Measurements from ENCODE around the gene CCDC85C. TPM values are rescaled to one million over a fixed set of nuclear protein-coding genes. Genes with fewer than 3 reads are reported as not detected.
A peak's percentile ranks its signal among the peaks of the same experiment; 100 is the strongest.
"Not testable (repeated sequence)": the region's sequence is repeated elsewhere in the genome, so short reads cannot be mapped to it uniquely, and the experiment has no call there.

Gene CCDC85C
- total RNA-seq, 2 donors from 2014 or later = 32.8 to 45.8 TPM

- 90 to 91% methylated on average over 6 to 11 of the region's 11 CpGs for WGBS, 2 experiments (ENCODE audit: insufficient coverage in 1 of 2, insufficient read length in 1 of 2)
- H3K27ac ChIP-seq (ENCODE audit: low read depth, low read length) = no peak overlapping the region
- H3K4me3 ChIP-seq (ENCODE audit: low read length) = no peak overlapping the region
- no peak for DNase-seq
- H3K9ac ChIP-seq (ENCODE audit: extremely low read depth, low read length, poor library complexity, severe bottlenecking) = no peak overlapping the region
- Mint-ChIP-seq H3K4me3 (peak overlapping the region; percentile 44), H3K27me3 (ENCODE audit: insufficient read depth) (peaks cover 19% of the 10 kb centered on the region), H3K36me3 (ENCODE audit: low read depth) (no peaks in the 10 kb centered on the region), H3K27ac (no peak overlapping the region), H3K4me1 (peaks cover 3% of the 10 kb centered on the region), H3K9me3 (no peaks in the 10 kb centered on the region)
- peaks cover 19% of the 10 kb centered on the region for H3K27me3 ChIP-seq (ENCODE audit: control insufficient read depth, insufficient read depth, low read length, poor library complexity, severe bottlenecking)
- no peaks in the 10 kb centered on the region for H3K9me3 ChIP-seq (ENCODE audit: control insufficient read depth, low read length)
- no peaks in the 10 kb centered on the region for H3K36me3 ChIP-seq (ENCODE audit: control insufficient read depth, insufficient read depth, low read length)
- peaks cover 5% of the 10 kb centered on the region for H3K4me1 ChIP-seq (ENCODE audit: control insufficient read depth, insufficient read depth, low read length)
- TF ChIP-seq CTCF (conservative IDR thresholded peaks at IDR 0.05) = no peak
These were observed 40.1 kb upstream of the CCDC85C start for GRCh38 chr14:99644035-99644587.

DNA sequence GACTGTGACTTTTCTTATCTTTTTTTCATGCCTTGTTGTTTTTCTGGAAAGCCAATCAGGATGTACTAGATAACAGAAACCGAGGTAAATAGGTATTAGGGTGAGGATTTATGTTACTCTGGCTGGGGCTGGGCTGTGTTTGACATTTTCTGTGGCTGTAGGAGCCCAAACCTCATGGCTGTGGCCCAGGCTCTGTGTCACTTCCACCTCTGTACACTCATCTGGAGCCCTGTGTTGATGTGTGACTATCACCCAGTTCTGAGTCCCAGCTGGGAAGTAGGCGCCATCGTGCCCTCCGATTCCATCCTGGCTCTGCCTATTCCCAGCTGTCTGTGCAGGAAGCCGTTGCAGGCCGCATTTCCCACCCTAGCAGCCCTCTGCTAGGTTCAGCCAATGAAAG is 39.3 kb upstream of the CCDC85C start:
- H3K4me3 Mint-ChIP-seq = no peak overlapping the region

DNA sequence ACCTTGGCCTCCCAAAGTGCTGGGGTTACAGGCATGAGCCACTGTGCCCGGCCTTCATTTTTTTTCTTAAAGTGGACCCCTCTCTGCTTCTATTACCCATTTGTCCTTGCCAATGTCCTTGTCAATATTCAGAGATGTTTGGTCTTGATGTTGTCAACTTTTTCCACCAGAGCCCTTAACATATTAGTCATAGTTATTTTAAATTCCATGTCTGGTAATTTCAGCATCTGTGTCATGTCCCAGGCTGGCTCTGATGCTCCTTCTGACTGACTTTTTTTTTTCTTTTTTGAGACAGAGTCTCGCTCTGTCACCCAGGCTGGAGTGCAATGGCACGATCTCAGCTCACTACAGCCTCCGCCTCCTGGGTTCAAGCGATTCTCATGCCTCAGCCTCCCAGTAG is 38.8 kb upstream of the CCDC85C start:
- not testable (repeated sequence) for H3K9me3 Mint-ChIP-seq; DNase-seq; H3K36me3 Mint-ChIP-seq (ENCODE audit: low read depth); H3K27ac Mint-ChIP-seq; H3K9me3 ChIP-seq (ENCODE audit: control insufficient read depth, low read length); H3K9ac ChIP-seq (ENCODE audit: extremely low read depth, low read length, poor library complexity, severe bottlenecking); H3K4me1 ChIP-seq (ENCODE audit: control insufficient read depth, insufficient read depth, low read length); H3K4me3 ChIP-seq (ENCODE audit: low read length); H3K36me3 ChIP-seq (ENCODE audit: control insufficient read depth, insufficient read depth, low read length); H3K4me3 Mint-ChIP-seq; H3K27ac ChIP-seq (ENCODE audit: low read depth, low read length); H3K4me1 Mint-ChIP-seq
- peaks cover 19% of the 10 kb centered on the region for H3K27me3 Mint-ChIP-seq (ENCODE audit: insufficient read depth)
- peaks cover 19% of the 10 kb centered on the region for H3K27me3 ChIP-seq (ENCODE audit: control insufficient read depth, insufficient read depth, low read length, poor library complexity, severe bottlenecking)
- WGBS, 2 experiments (ENCODE audit: insufficient coverage in 1 of 2, insufficient read length in 1 of 2) = 93 to 96% methylated on average over 5 of the region's 5 CpGs

More for the DNA sequence above, 39.3 kb upstream of the CCDC85C start:
- Histone ChIP-seq H3K9ac (ENCODE audit: extremely low read depth, low read length, poor library complexity, severe bottlenecking) (no peak overlapping the region), H3K27ac (ENCODE audit: low read depth, low read length) (no peak overlapping the region), H3K9me3 (ENCODE audit: control insufficient read depth, low read length) (no peaks in the 10 kb centered on the region), H3K27me3 (ENCODE audit: control insufficient read depth, insufficient read depth, low read length, poor library complexity, severe bottlenecking) (peaks cover 19% of the 10 kb centered on the region), H3K36me3 (ENCODE audit: control insufficient read depth, insufficient read depth, low read length) (no peaks in the 10 kb centered on the region), H3K4me1 (ENCODE audit: control insufficient read depth, insufficient read depth, low read length) (peaks cover 5% of the 10 kb centered on the region), H3K4me3 (ENCODE audit: low read length) (no peak overlapping the region)
- Mint-ChIP-seq H3K27ac (peak overlapping the region; percentile 30), H3K36me3 (ENCODE audit: low read depth) (no peaks in the 10 kb centered on the region), H3K9me3 (no peaks in the 10 kb centered on the region), H3K4me1 (peaks cover 3% of the 10 kb centered on the region), H3K27me3 (ENCODE audit: insufficient read depth) (peaks cover 19% of the 10 kb centered on the region)
- WGBS, 2 experiments (ENCODE audit: insufficient coverage in 1 of 2, insufficient read length in 1 of 2) = 67% methylated on average over 3 to 6 of the region's 6 CpGs
- no peak for TF ChIP-seq CTCF (conservative IDR thresholded peaks at IDR 0.05)
- no peak for DNase-seq

DNA sequence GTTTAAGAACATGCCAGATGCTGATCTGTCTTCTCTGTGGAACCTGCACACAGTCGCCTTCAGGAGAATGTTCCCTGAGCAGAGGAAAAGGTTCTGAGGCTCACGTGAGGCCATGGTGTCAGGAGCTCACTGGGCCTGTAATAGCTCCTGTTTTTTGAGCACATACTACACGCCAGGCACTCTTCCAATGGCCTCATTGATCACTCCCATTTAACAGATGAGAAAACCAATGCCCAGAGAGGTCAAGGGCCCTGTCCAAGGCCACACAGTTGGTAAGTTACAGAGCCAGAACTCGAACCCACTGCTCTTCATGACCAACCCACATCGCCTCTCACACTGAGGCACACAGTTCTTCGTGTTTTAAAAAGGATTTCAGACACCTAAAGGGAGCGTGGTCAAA is 33.6 kb upstream of the CCDC85C start:
- no peaks in the 10 kb centered on the region for H3K36me3 ChIP-seq (ENCODE audit: control insufficient read depth, insufficient read depth, low read length)
- DNase-seq = no peak
- H3K27ac Mint-ChIP-seq = no peak overlapping the region
- no peak for TF ChIP-seq CTCF (conservative IDR thresholded peaks at IDR 0.05)
- no peak overlapping the region for H3K4me3 Mint-ChIP-seq
- no peaks in the 10 kb centered on the region for H3K9me3 Mint-ChIP-seq
- H3K4me1 ChIP-seq (ENCODE audit: control insufficient read depth, insufficient read depth, low read length) = no peaks in the 10 kb centered on the region
- H3K4me3 ChIP-seq (ENCODE audit: low read length) = no peak overlapping the region
- no peaks in the 10 kb centered on the region for H3K4me1 Mint-ChIP-seq
- no peaks in the 10 kb centered on the region for H3K36me3 Mint-ChIP-seq (ENCODE audit: low read depth)
- 92 to 95% methylated on average over 6 to 7 of the region's 7 CpGs for WGBS, 2 experiments (ENCODE audit: insufficient coverage in 1 of 2, insufficient read length in 1 of 2)
- no peaks in the 10 kb centered on the region for H3K9me3 ChIP-seq (ENCODE audit: control insufficient read depth, low read length)
- H3K9ac ChIP-seq (ENCODE audit: extremely low read depth, low read length, poor library complexity, severe bottlenecking) = no peak overlapping the region
- no peak overlapping the region for H3K27ac ChIP-seq (ENCODE audit: low read depth, low read length)
- no peaks in the 10 kb centered on the region for H3K27me3 Mint-ChIP-seq (ENCODE audit: insufficient read depth)
- H3K27me3 ChIP-seq (ENCODE audit: control insufficient read depth, insufficient read depth, low read length, poor library complexity, severe bottlenecking) = no peaks in the 10 kb centered on the region

All from endodermal cell (in vitro differentiated cells).